ENCODE measurements around the gene RHOBTB3. TPM values are rescaled to one million over a fixed set of nuclear protein-coding genes. Genes with fewer than 3 reads are reported as not detected.
A peak's percentile ranks its signal among the peaks of the same experiment; 100 is the strongest.
"Not testable (repeated sequence)": the region's sequence is repeated elsewhere in the genome, so short reads cannot be mapped to it uniquely, and the experiment has no call there.

Gene RHOBTB3
- polyA plus RNA-seq, 4 donors = 5.8 to 42.2 (median 12.1) TPM

- FAIRE-seq (no peak), DNase-seq (peak in 1 of 2 donors; percentile 69)
- Histone ChIP-seq H3K9me3 (ENCODE audit: control insufficient read depth in 2 of 2, insufficient read depth in 1 of 2, low read depth in 1 of 2, low read length in 1 of 2) (no peaks in the 10 kb centered on the region), H3K36me3 (ENCODE audit: control insufficient read depth in 3 of 3, insufficient read depth in 2 of 3, low read depth in 1 of 3, low read length in 3 of 3) (no peaks in the 10 kb centered on the region), H3K4me1 (ENCODE audit: control insufficient read depth in 3 of 3, insufficient read depth in 2 of 3, low read depth in 1 of 3, low read length in 2 of 3) (peaks cover 0 to 24% (median 0%) of the 10 kb centered on the region in 3 donors), H3K27me3 (ENCODE audit: control insufficient read depth in 3 of 3, insufficient read depth in 3 of 3, low read length in 3 of 3) (no peaks in the 10 kb centered on the region), H3K27ac (ENCODE audit: low read depth in 1 of 3, low read length in 2 of 3) (no peak overlapping the region), H3K4me3 (ENCODE audit: low read depth in 1 of 3, low read length in 3 of 3) (no peak overlapping the region)
- WGBS, 3 donors = 62 to 69% (median 63%) methylated on average over 15 of the region's 15 CpGs
Measured at GRCh38 chr5:95709967-95710650, 21.0 kb upstream of the RHOBTB3 start.

GRCh38 chr5:95710651-95711500 is 20.3 kb upstream of the RHOBTB3 start:
- H3K4me3 ChIP-seq (ENCODE audit: low read depth in 1 of 3, low read length in 3 of 3); H3K36me3 ChIP-seq (ENCODE audit: control insufficient read depth in 3 of 3, insufficient read depth in 2 of 3, low read depth in 1 of 3, low read length in 3 of 3); FAIRE-seq; H3K27ac ChIP-seq (ENCODE audit: low read depth in 1 of 3, low read length in 2 of 3); H3K9me3 ChIP-seq (ENCODE audit: control insufficient read depth in 2 of 2, insufficient read depth in 1 of 2, low read depth in 1 of 2, low read length in 1 of 2); H3K27me3 ChIP-seq (ENCODE audit: control insufficient read depth in 3 of 3, insufficient read depth in 3 of 3, low read length in 3 of 3): not testable (repeated sequence)
- peaks cover 0 to 24% (median 0%) of the 10 kb centered on the region in 3 donors for H3K4me1 ChIP-seq (ENCODE audit: control insufficient read depth in 3 of 3, insufficient read depth in 2 of 3, low read depth in 1 of 3, low read length in 2 of 3)
- WGBS, 3 donors = 33 to 56% (median 52%) methylated on average over 23 of the region's 23 CpGs
- DNase-seq = peak in 1 of 2 donors; percentile 54

- H3K9me3 ChIP-seq (ENCODE audit: control insufficient read depth in 2 of 2, insufficient read depth in 1 of 2, low read depth in 1 of 2, low read length in 1 of 2) = no peaks in the 10 kb centered on the region
- 89 to 93% (median 90%) methylated on average over 27 of the region's 27 CpGs for WGBS, 3 donors
- FAIRE-seq (no peak), DNase-seq (peak in 1 of 2 donors; percentile 11)
- H3K4me3 ChIP-seq (ENCODE audit: low read depth in 1 of 3, low read length in 3 of 3) = no peak overlapping the region
- no peaks in the 10 kb centered on the region for H3K27me3 ChIP-seq (ENCODE audit: control insufficient read depth in 3 of 3, insufficient read depth in 3 of 3, low read length in 3 of 3)
- peak overlapping the region in 1 of 3 donors; percentile 42 for H3K27ac ChIP-seq (ENCODE audit: low read depth in 1 of 3, low read length in 2 of 3)
- H3K4me1 ChIP-seq (ENCODE audit: control insufficient read depth in 3 of 3, insufficient read depth in 2 of 3, low read depth in 1 of 3, low read length in 2 of 3) = peaks cover 0 to 24% (median 0%) of the 10 kb centered on the region in 3 donors
- H3K36me3 ChIP-seq (ENCODE audit: control insufficient read depth in 3 of 3, insufficient read depth in 2 of 3, low read depth in 1 of 3, low read length in 3 of 3) = no peaks in the 10 kb centered on the region
Measured at GRCh38 chr5:95711501-95712346, 19.4 kb upstream of the RHOBTB3 start.

- Histone ChIP-seq H3K4me3 (ENCODE audit: low read depth in 1 of 3, low read length in 3 of 3) (no peak overlapping the region), H3K4me1 (ENCODE audit: control insufficient read depth in 3 of 3, insufficient read depth in 2 of 3, low read depth in 1 of 3, low read length in 2 of 3) (peaks cover 0 to 24% (median 0%) of the 10 kb centered on the region in 3 donors), H3K27me3 (ENCODE audit: control insufficient read depth in 3 of 3, insufficient read depth in 3 of 3, low read length in 3 of 3) (no peaks in the 10 kb centered on the region), H3K27ac (ENCODE audit: low read depth in 1 of 3, low read length in 2 of 3) (peak overlapping the region in 1 of 3 donors; percentile 51), H3K36me3 (ENCODE audit: control insufficient read depth in 3 of 3, insufficient read depth in 2 of 3, low read depth in 1 of 3, low read length in 3 of 3) (no peaks in the 10 kb centered on the region), H3K9me3 (ENCODE audit: control insufficient read depth in 2 of 2, insufficient read depth in 1 of 2, low read depth in 1 of 2, low read length in 1 of 2) (peaks cover 0 to 4% of the 10 kb centered on the region in 2 donors)
- FAIRE-seq = no peak
- 31 to 54% (median 48%) methylated on average over 2 of the region's 2 CpGs for WGBS, 3 donors
- peak; percentile 52 to 89 for DNase-seq
Measured at GRCh38 chr5:95712347-95712958, 18.7 kb upstream of the RHOBTB3 start.

- WGBS, 3 donors = 94 to 96% (median 95%) methylated on average over 4 to 5 of the region's 5 CpGs
- not testable (repeated sequence) for H3K4me3 ChIP-seq (ENCODE audit: low read depth in 1 of 3, low read length in 3 of 3); H3K27me3 ChIP-seq (ENCODE audit: control insufficient read depth in 3 of 3, insufficient read depth in 3 of 3, low read length in 3 of 3); DNase-seq; H3K9me3 ChIP-seq (ENCODE audit: control insufficient read depth in 2 of 2, insufficient read depth in 1 of 2, low read depth in 1 of 2, low read length in 1 of 2); H3K36me3 ChIP-seq (ENCODE audit: control insufficient read depth in 3 of 3, insufficient read depth in 2 of 3, low read depth in 1 of 3, low read length in 3 of 3); FAIRE-seq; H3K27ac ChIP-seq (ENCODE audit: low read depth in 1 of 3, low read length in 2 of 3)
- H3K4me1 ChIP-seq (ENCODE audit: control insufficient read depth in 3 of 3, insufficient read depth in 2 of 3, low read depth in 1 of 3, low read length in 2 of 3) = peaks cover 0 to 24% (median 0%) of the 10 kb centered on the region in 3 donors
Measured at GRCh38 chr5:95713246-95713645, 17.9 kb upstream of the RHOBTB3 start.

- Histone ChIP-seq H3K27me3 (ENCODE audit: control insufficient read depth in 3 of 3, insufficient read depth in 3 of 3, low read length in 3 of 3) (no peaks in the 10 kb centered on the region), H3K36me3 (ENCODE audit: control insufficient read depth in 3 of 3, insufficient read depth in 2 of 3, low read depth in 1 of 3, low read length in 3 of 3) (no peaks in the 10 kb centered on the region), H3K9me3 (ENCODE audit: control insufficient read depth in 2 of 2, insufficient read depth in 1 of 2, low read depth in 1 of 2, low read length in 1 of 2) (peaks cover 0 to 4% of the 10 kb centered on the region in 2 donors), H3K4me1 (ENCODE audit: control insufficient read depth in 3 of 3, insufficient read depth in 2 of 3, low read depth in 1 of 3, low read length in 2 of 3) (peaks cover 0 to 24% (median 0%) of the 10 kb centered on the region in 3 donors), H3K4me3 (ENCODE audit: low read depth in 1 of 3, low read length in 3 of 3) (no peak overlapping the region), H3K27ac (ENCODE audit: low read depth in 1 of 3, low read length in 2 of 3) (no peak overlapping the region)
- peak in 1 of 2 donors; percentile 48 for DNase-seq
- 81 to 91% (median 83%) methylated on average over 4 of the region's 4 CpGs for WGBS, 3 donors
- no peak for FAIRE-seq
Measured at GRCh38 chr5:95713960-95714710, 17.0 kb upstream of the RHOBTB3 start.

- H3K4me3 ChIP-seq (ENCODE audit: low read depth in 1 of 3, low read length in 3 of 3) = no peak overlapping the region
- FAIRE-seq = no peak
- H3K4me1 ChIP-seq (ENCODE audit: control insufficient read depth in 3 of 3, insufficient read depth in 2 of 3, low read depth in 1 of 3, low read length in 2 of 3) = peaks cover 2 to 16% (median 5%) of the 10 kb centered on the region in 3 donors
- WGBS, 3 donors = 82 to 86% (median 82%) methylated on average over 5 of the region's 5 CpGs
- H3K27me3 ChIP-seq (ENCODE audit: control insufficient read depth in 3 of 3, insufficient read depth in 3 of 3, low read length in 3 of 3) = no peaks in the 10 kb centered on the region
- no peaks in the 10 kb centered on the region for H3K36me3 ChIP-seq (ENCODE audit: control insufficient read depth in 3 of 3, insufficient read depth in 2 of 3, low read depth in 1 of 3, low read length in 3 of 3)
- H3K9me3 ChIP-seq (ENCODE audit: control insufficient read depth in 2 of 2, insufficient read depth in 1 of 2, low read depth in 1 of 2, low read length in 1 of 2) = peaks cover 0 to 4% of the 10 kb centered on the region in 2 donors
- no peak for DNase-seq
- no peak overlapping the region for H3K27ac ChIP-seq (ENCODE audit: low read depth in 1 of 3, low read length in 2 of 3)
Measured at GRCh38 chr5:95715799-95716461, 15.2 kb upstream of the RHOBTB3 start.

Data from small intestine (tissue), 7 donors.